Psoas muscle (tissue), 8 donors: ENCODE data around the gene NR2C1. TPM values are rescaled to one million over a fixed set of nuclear protein-coding genes. Genes with fewer than 3 reads are reported as not detected.
"Not testable (repeated sequence)": the region's sequence is repeated elsewhere in the genome, so short reads cannot be mapped to it uniquely, and the experiment has no call there.

Experiments
- ATAC-seq, 4 donors: fragments of 200-7000 bp; cut with Tn5 transposase; one replicate each; pipeline ENCODE4 v1.9.1; 2020; ENCODE audit warnings: moderate library complexity in 3 of 4, mild to moderate bottlenecking in 2 of 4
- DNase-seq, 2 donors: peaks; one replicate each; pipeline ENCODE4 v3.0.0-alpha.2; 2020
- H3K27ac ChIP-seq: fragments of 200-600 bp; one replicate; pipeline ENCODE4 v1.8.0; 2022
- H3K27me3 ChIP-seq, 3 donors: fragments of 200-600 bp in 1 of 3; one replicate each; pipeline versions ENCODE4 v1.6.1 to v1.8.0; 2013 to 2022; ENCODE audit warnings: low read length in 2 of 3, mild to moderate bottlenecking in 2 of 3, moderate library complexity in 1 of 3; ENCODE audit not compliant: insufficient read depth in 3 of 3
- H3K36me3 ChIP-seq, 2 donors: fragments of 200-600 bp in 1 of 2; one replicate each; pipeline versions ENCODE4 v1.6.1 to v1.8.0; 2013 to 2022; ENCODE audit warnings: low read depth in 1 of 2, mild to moderate bottlenecking in 1 of 2, moderate library complexity in 1 of 2; ENCODE audit not compliant: insufficient read depth in 1 of 2
- H3K4me1 ChIP-seq: fragments of 200-600 bp; one replicate; pipeline ENCODE4 v1.8.0; 2022
- H3K4me3 ChIP-seq: fragments of 200-600 bp; one replicate; pipeline ENCODE4 v1.8.0; 2022; ENCODE audit warnings: mild to moderate bottlenecking
- H3K9me3 ChIP-seq: fragments of 200-600 bp; one replicate; pipeline ENCODE4 v1.8.0; 2022
- WGBS, 3 donors: extraction: QIAGEN DNeasy Blood & Tissue Kit; methylation state at CpG; one replicate each; pipeline versions ENCODE4 v1.1.6 to v1.1.7; 2013; 5-methylcytosine and 5-hydroxymethylcytosine counted together
- intact Hi-C, 2 donors: fragments of 100-400 bp; cut with DNase I; formaldehyde crosslinking; loops; one replicate each; pipeline versions ENCODE4 v1.11.0 to v1.14.2; 2022
- polyA plus RNA-seq, 3 donors: library from polyadenylated mRNA; stranded (reverse); fragments of 200-250 nt; gene quantifications; one replicate each; pipeline ENCODE4 v1.2.3, GENCODE V29; 2013
- total RNA-seq, 4 donors: library from RNA; stranded (reverse); fragmentation: NEBNext Ultra II Directional in 2 of 4; extraction: Animal tissue kit (Norgen Biotek cat#: 25700) in 2 of 4; gene quantifications; one replicate each; pipeline versions ENCODE4 v1.2.1 to v1.2.4, GENCODE V29; 2021 to 2023
- TF ChIP-seq, protein P1 (sequence below): fragments of 200-600 bp; IDR thresholded peaks from one replicate; pipeline ENCODE4 v1.8.0; 2022; ENCODE audit warnings: antibody characterized with exemption
- donor health status: healthy with polysubstance abuse.
- donor health status: DM: no; HTN: no; CAD: no; lungs with moderate emphysema.
- donor health status: Bipolar disorder and iron deficiency.
- donor health status: healthy.
- donor health status: DM: yes; HTN: yes; CAD: no.
- donor health status: DM: no; HTN: no; CAD: no.
- donor health status: DM: no; HTN: no; CAD: no.
- donor health status: DM: yes; HTN: yes; CAD: no.

Gene NR2C1
- total and polyA plus RNA-seq, 7 donors: 15.0 to 32.3 (median 20.5) TPM

- Histone ChIP-seq H3K27me3 (no peaks in the 10 kb centered on the region), H3K36me3 (peaks cover 4 to 37% of the 10 kb centered on the region in 2 donors), H3K9me3 (no peaks in the 10 kb centered on the region), H3K27ac (no peak overlapping the region), H3K4me3 (no peak overlapping the region), H3K4me1 (peaks cover 19% of the 10 kb centered on the region)
- 88 to 94% (median 91%) methylated on average over 6 of the region's 6 CpGs for WGBS, 3 donors
- no peak for DNase-seq
- ATAC-seq: no peak
- intact Hi-C loops: no loop called here
- TF ChIP-seq, protein P1, sequence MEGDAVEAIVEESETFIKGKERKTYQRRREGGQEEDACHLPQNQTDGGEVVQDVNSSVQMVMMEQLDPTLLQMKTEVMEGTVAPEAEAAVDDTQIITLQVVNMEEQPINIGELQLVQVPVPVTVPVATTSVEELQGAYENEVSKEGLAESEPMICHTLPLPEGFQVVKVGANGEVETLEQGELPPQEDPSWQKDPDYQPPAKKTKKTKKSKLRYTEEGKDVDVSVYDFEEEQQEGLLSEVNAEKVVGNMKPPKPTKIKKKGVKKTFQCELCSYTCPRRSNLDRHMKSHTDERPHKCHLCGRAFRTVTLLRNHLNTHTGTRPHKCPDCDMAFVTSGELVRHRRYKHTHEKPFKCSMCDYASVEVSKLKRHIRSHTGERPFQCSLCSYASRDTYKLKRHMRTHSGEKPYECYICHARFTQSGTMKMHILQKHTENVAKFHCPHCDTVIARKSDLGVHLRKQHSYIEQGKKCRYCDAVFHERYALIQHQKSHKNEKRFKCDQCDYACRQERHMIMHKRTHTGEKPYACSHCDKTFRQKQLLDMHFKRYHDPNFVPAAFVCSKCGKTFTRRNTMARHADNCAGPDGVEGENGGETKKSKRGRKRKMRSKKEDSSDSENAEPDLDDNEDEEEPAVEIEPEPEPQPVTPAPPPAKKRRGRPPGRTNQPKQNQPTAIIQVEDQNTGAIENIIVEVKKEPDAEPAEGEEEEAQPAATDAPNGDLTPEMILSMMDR: no peak
These were observed 76.4 kb downstream of the NR2C1 start for GRCh38 chr12:94997061-94997460.

DNA sequence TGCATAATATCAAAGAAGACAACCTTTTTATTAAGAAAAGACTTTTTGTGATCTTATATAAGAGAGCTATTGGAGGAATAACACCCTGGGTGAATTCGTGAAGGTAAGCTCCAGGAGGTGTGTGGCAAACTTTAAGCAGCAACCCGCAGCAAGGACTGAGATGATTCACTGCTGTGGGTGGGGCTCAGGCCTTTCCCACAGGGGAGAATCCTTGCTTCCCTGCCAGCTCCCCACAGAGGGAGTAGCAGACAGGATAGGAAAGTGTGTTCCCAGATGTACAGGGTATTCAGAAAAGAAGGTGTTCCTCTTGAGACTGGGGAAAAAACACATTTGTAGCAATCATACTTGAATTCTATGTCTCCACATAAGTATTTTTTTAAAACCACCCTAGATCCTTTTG is 79.1 kb downstream of the NR2C1 start:
- DNase-seq (no peak), ATAC-seq (peak in 3 of 4 donors; percentile 53 to 55 (median 53))
- H3K27me3 ChIP-seq: no peaks in the 10 kb centered on the region
- intact Hi-C loops: no loop called here
- WGBS, 3 donors: 73 to 87% (median 78%) methylated on average over 2 of the region's 2 CpGs
- H3K36me3 ChIP-seq: peaks cover 6 to 32% of the 10 kb centered on the region in 2 donors
- H3K27ac ChIP-seq: no peak overlapping the region
- no peak overlapping the region for H3K4me3 ChIP-seq
- H3K4me1 ChIP-seq: peaks cover 13% of the 10 kb centered on the region
- no peaks in the 10 kb centered on the region for H3K9me3 ChIP-seq
- TF ChIP-seq, protein P1: no peak

GRCh38 chr12:94993855-94994254 is 79.6 kb downstream of the NR2C1 start:
- ATAC-seq, intact Hi-C loops, H3K27ac ChIP-seq, H3K4me1 ChIP-seq, H3K9me3 ChIP-seq, H3K27me3 ChIP-seq, DNase-seq, H3K4me3 ChIP-seq: not testable (repeated sequence)
- WGBS, 3 donors: 67 to 98% (median 83%) methylated on average over 3 of the region's 3 CpGs
- H3K36me3 ChIP-seq: peaks cover 6 to 33% of the 10 kb centered on the region in 2 donors

- H3K27me3 ChIP-seq: no peaks in the 10 kb centered on the region
- H3K4me1 ChIP-seq: no peaks in the 10 kb centered on the region
- no peak overlapping the region for H3K27ac ChIP-seq
- no peak overlapping the region for H3K4me3 ChIP-seq
- WGBS, 3 donors: 85 to 90% (median 87%) methylated on average over 3 of the region's 3 CpGs
- intact Hi-C loops: no loop called here
- TF ChIP-seq, protein P1: no peak
- peaks cover 6 to 40% of the 10 kb centered on the region in 2 donors for H3K36me3 ChIP-seq
- no peaks in the 10 kb centered on the region for H3K9me3 ChIP-seq
- ATAC-seq (no peak), DNase-seq (no peak)
These were observed 83.2 kb downstream of the NR2C1 start for GRCh38 chr12:94990222-94990621.

DNA sequence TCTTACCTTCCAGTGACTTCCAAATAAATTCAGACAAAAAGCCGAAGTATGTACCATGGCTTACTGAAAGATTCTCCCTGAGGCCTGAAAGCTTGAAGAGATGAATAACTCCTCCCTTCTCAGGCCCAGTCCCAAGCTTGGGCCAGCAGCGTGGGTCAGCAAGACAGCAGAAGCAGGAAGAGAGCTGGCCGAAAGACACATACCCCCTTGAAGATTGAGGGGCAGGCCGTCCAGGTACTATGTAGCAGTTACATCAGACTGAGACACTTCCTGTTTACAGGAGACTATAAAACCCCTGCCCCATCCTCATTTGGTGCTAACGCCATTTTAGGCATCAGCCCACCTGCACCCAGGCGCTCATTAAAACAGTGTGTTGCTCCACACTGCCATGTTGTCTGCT is 84.9 kb downstream of the NR2C1 start:
- H3K27me3 ChIP-seq: no peaks in the 10 kb centered on the region
- no peak overlapping the region for H3K27ac ChIP-seq
- WGBS, 3 donors: 61 to 92% (median 76%) methylated on average over 6 of the region's 6 CpGs
- no peaks in the 10 kb centered on the region for H3K9me3 ChIP-seq
- ATAC-seq (no peak), DNase-seq (no peak)
- no peaks in the 10 kb centered on the region for H3K4me1 ChIP-seq
- peaks cover 6 to 31% of the 10 kb centered on the region in 2 donors for H3K36me3 ChIP-seq
- TF ChIP-seq, protein P1: no peak
- no peak overlapping the region for H3K4me3 ChIP-seq
- intact Hi-C loops: no loop called here
